WI38 (cell line): ENCODE measurements around the gene RAVER2.
A peak's percentile ranks its signal among the peaks of the same experiment; 100 is the strongest.

Source experiments
- H3K4me3 ChIP-seq: 2 replicates; pipeline ENCODE4 v1.5.1; 2011; ENCODE audit warnings: low read depth, mild to moderate bottlenecking, control low read depth, low read length
- TF ChIP-seq, protein P1 (sequence below): IDR thresholded peaks from 2 replicates; pipeline ENCODE4 v1.5.1; 2012; ENCODE audit warnings: low read depth, mild to moderate bottlenecking, control low read depth, low read length

RAVER2 gene

DNA sequence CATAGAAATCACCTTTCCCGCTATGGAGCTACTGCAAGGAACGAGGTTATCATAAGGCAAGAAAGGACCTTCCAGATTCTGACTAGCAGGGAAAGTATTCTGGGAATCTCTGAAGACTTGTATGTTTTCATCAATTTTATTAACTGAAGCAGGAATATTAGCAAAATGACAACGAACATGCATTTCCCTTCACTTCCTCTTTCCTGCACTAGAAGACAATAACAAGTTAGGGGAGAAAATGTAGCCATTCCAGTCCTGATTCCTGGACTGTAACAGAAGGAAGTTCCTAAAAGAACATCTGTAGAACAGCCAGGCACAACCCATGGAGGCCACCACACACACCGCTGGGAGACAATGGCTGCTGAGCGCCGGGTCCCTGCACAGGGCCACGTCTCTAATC is 106.8 kb downstream of the RAVER2 start:
- H3K4me3 ChIP-seq = no peak overlapping the region
- TF ChIP-seq, protein P1, sequence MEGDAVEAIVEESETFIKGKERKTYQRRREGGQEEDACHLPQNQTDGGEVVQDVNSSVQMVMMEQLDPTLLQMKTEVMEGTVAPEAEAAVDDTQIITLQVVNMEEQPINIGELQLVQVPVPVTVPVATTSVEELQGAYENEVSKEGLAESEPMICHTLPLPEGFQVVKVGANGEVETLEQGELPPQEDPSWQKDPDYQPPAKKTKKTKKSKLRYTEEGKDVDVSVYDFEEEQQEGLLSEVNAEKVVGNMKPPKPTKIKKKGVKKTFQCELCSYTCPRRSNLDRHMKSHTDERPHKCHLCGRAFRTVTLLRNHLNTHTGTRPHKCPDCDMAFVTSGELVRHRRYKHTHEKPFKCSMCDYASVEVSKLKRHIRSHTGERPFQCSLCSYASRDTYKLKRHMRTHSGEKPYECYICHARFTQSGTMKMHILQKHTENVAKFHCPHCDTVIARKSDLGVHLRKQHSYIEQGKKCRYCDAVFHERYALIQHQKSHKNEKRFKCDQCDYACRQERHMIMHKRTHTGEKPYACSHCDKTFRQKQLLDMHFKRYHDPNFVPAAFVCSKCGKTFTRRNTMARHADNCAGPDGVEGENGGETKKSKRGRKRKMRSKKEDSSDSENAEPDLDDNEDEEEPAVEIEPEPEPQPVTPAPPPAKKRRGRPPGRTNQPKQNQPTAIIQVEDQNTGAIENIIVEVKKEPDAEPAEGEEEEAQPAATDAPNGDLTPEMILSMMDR = no peak

DNA sequence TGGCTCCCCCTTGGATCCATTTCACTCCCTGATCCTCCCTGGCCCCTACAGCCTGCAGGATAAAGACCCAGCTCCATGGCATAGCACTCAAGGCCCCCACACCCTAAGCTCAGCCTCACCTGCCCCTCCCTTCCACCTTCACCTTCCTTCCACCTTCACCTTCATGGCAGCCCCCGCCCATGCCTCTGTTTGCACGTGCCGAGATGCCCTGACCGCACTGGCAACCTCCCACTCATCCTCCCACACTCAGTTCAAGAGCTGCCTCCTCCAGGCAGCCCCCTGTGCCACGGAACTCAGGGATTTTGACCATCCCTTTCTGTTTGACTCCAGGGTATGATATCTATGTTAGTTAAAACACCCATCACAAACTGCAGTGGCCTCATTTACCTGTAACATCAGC is 109.8 kb downstream of the RAVER2 start:
- no peak overlapping the region for H3K4me3 ChIP-seq
- TF ChIP-seq, protein P1 = no peak

DNA sequence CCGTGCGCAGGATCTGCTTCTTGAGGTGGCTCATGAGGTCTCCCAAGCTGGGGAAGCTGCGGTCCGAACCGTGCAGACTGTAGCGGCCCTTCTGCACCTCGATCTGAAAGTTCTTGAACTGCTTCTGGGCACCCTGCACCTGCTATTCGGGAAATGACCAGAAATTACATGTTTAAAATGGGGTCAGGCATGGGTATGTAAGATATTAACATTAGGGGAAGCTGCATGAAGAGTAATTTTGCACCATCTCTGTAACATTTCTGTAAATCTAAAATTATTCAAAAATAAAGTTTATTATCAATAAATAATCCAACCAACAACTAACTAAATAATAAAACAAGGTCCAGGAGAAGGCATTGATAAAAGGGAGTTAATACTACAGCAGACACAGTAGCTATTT is 110.7 kb downstream of the RAVER2 start:
- no peak overlapping the region for H3K4me3 ChIP-seq
- TF ChIP-seq, protein P1 = no peak

DNA sequence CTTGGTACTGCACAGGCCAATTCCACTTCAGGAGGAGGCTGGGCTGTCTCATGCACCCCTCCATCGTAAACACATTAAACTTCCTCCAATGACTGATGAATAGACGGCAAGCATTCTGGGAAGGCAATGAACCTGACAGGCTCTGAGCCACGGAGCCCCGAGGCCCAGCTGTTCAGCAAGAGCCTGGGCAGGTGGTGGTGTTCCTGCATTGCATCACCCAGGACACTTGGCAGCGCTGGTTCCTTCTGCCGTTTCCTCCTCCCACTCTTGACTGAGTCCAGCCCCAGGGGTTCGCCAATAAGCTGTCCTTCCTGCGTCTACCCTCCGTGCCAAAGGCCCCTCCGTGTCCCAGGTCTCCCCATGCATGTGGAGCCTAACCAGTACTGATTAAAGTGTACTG is 111.7 kb downstream of the RAVER2 start:
- TF ChIP-seq, protein P1 = no peak

DNA sequence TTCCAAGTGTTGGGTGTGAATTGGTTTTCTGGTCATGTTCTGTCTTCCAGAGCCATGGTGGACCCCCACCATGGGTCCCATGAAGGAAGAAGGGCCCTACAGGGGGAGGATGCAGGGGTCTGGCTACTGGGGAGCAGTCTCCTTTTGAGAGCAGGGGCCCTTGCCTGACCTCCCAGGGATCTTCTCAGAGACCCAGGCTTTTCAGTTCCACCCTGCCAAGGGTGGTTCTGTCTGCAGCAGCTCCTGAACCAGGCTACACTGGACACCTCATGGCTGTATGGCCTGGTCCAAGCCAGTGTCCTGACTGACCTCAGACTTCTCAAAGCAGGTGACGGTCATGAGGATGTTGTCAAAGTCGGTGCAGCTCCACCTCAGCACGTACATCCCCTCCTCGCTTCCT is 112.5 kb downstream of the RAVER2 start:
- H3K4me3 ChIP-seq = no peak overlapping the region
- TF ChIP-seq, protein P1 = no peak

More for the DNA sequence above, 111.7 kb downstream of the RAVER2 start:
- no peak overlapping the region for H3K4me3 ChIP-seq

DNA sequence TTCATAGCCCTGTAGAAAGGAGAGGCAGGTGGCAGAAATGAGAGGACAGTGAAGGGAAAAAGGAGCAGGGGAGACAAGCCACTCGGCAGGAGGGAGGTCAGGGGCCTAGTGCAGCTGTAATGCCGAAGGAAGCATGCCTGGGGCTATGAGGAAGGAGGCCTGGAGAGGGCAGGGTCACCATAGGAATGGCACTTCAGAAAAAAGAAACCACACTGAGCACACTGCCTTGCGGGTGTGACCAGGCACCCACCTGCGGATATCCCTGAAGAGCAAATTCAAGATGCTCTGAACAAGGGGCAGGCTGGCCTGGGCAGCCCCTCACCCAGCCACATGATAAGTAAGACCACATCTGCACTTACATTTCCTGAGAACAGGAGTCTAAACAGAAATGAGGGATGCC is 116.7 kb downstream of the RAVER2 start:
- TF ChIP-seq, protein P1 = peak; percentile 26; the same call in 1 of the 2 replicates
- H3K4me3 ChIP-seq = no peak overlapping the region

DNA sequence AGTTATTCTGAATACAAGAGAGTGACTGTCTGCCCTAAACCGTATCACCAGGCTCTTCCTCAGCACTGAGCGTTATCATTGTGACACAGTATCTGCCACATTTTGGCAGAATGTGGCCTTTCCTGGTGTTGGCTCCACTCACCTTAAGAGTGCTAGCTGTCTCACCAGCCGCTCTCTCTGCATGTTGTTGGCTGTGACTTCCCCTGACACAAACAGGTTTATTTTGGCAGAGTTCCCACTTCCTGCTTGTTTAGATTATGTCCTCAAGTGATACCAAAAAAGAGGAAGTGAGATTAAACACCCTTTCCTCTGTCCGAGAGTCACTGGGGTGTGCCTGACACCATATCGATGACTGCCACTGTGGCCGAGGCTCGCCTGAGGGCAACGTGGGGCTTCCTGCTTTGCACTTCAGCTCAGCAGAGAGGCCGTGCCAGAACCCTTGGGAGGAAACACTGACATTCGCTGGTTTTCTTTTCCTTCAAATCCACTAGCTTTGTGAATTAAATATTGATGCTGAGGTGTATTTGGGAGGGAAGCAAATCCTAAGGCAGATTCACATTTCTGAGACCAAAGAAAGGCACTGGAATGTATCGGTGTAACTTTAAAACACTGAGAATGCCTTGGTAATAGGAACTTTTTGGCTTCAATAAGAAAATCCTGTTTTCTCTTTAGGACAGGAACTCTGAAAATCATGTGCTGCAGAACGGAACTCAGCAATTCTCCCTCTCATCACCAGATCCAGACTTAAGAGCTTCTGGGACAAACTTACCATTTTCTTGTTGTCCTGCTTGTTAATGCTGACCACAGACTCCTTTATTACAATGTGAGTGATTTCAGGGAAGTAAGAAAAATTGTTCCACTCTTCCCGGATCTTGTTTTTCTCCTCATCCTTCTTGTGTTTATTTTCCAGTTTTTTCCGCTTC is 119.4 kb downstream of the RAVER2 start:
- H3K4me3 ChIP-seq = no peak overlapping the region
- TF ChIP-seq, protein P1 = no peak
